Thymus (tissue), 11 donors: ENCODE data around the gene MAP1LC3B. TPM values are rescaled to one million over a fixed set of nuclear protein-coding genes. Genes with fewer than 3 reads are reported as not detected.

ENCODE experiments used
- DNase-seq, 9 donors: peaks; one replicate each; pipeline ENCODE4 v3.0.0-alpha.2; 2013; ENCODE audit warnings: low spot score in 9 of 9, low read depth in 6 of 9, missing footprints in 1 of 9
- H3K27ac ChIP-seq, 2 donors: one replicate each; pipeline ENCODE4 v1.5.1; 2013; ENCODE audit warnings: control low read depth in 1 of 2, low read depth in 1 of 2, low read length in 1 of 2, mild to moderate bottlenecking in 1 of 2, moderate library complexity in 1 of 2
- H3K27me3 ChIP-seq, 2 donors: one replicate each; pipeline ENCODE4 v1.5.1; 2013; ENCODE audit warnings: low read length in 1 of 2; ENCODE audit not compliant: control insufficient read depth in 2 of 2, insufficient read depth in 1 of 2
- H3K36me3 ChIP-seq, 2 donors: one replicate each; pipeline ENCODE4 v1.5.1; 2013; ENCODE audit warnings: low read length in 1 of 2, mild to moderate bottlenecking in 1 of 2, moderate library complexity in 1 of 2; ENCODE audit not compliant: control insufficient read depth in 2 of 2, insufficient read depth in 2 of 2
- H3K4me1 ChIP-seq, 2 donors: one replicate each; pipeline ENCODE4 v1.5.1; 2013; ENCODE audit warnings: low read length in 2 of 2; ENCODE audit not compliant: control insufficient read depth in 2 of 2, insufficient read depth in 2 of 2
- H3K4me3 ChIP-seq, 2 donors: one replicate each; pipeline ENCODE4 v1.5.1; 2013; ENCODE audit warnings: low read length in 2 of 2, control low read depth in 1 of 2, mild to moderate bottlenecking in 1 of 2
- H3K9me3 ChIP-seq, 2 donors: one replicate each; pipeline ENCODE4 v1.5.1; 2013; ENCODE audit warnings: low read length in 1 of 2, mild to moderate bottlenecking in 1 of 2; ENCODE audit not compliant: control insufficient read depth in 2 of 2, insufficient read depth in 1 of 2
- WGBS: extraction: QIAGEN DNeasy Blood & Tissue Kit; methylation state at CpG from one replicate; pipeline ENCODE4 v1.1.7; 2013; 5-methylcytosine and 5-hydroxymethylcytosine counted together
- polyA plus RNA-seq: library from polyadenylated mRNA; stranded (reverse); fragments of 200-250 nt; gene quantifications from one replicate; pipeline ENCODE4 v1.2.3, GENCODE V29; 2013
- total RNA-seq: library from RNA; stranded (reverse); fragments of 120-200 nt; gene quantifications from one replicate; pipeline ENCODE4 v1.2.4, GENCODE V29; 2013
- donor health status: healthy.

MAP1LC3B gene
- total and polyA plus RNA-seq, 2 donors = 21.7 to 102 TPM

DNA sequence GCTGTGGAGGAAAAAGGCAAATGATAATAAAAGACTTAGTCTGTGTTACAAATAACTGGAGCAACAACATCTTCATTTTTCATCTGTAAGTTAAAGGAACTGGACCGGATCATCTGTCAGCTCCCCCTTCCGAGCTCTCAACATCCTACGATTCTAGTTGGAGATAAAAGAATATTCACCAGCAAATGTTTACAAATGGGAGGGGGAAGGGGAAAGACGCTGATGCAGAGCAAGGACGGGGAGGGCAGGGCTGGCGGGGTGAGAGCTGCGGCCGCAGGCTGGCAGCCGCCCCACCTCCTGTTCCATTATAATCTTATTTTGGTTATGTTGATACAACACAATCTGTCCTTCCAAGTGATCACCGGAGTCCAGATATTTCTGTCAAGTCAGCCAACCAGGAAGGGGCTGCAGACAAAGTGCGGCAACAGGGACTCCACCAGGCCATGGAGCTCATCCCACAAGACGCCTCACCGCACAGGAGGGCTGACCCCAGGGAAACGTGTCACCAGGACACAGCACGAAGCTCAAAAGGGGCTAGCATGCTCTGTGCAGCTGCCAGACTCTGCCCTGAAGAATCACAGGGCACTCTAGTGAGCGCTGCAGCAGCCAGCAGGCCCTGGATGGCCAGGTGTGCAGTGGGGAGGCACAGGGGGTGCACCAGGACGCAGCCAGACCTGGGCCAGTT, 28.2 kb upstream of the MAP1LC3B start:
- no peaks in the 10 kb centered on the region for H3K9me3 ChIP-seq
- peaks cover 9 to 34% of the 10 kb centered on the region in 2 donors for H3K36me3 ChIP-seq
- H3K4me3 ChIP-seq = no peak overlapping the region
- DNase-seq = no peak
- WGBS = 89% methylated on average over 17 of the region's 17 CpGs
- H3K4me1 ChIP-seq = peaks cover 0 to 8% of the 10 kb centered on the region in 2 donors
- H3K27ac ChIP-seq = peak overlapping the region in 1 of 2 donors; percentile 49
- H3K27me3 ChIP-seq = no peaks in the 10 kb centered on the region

DNA sequence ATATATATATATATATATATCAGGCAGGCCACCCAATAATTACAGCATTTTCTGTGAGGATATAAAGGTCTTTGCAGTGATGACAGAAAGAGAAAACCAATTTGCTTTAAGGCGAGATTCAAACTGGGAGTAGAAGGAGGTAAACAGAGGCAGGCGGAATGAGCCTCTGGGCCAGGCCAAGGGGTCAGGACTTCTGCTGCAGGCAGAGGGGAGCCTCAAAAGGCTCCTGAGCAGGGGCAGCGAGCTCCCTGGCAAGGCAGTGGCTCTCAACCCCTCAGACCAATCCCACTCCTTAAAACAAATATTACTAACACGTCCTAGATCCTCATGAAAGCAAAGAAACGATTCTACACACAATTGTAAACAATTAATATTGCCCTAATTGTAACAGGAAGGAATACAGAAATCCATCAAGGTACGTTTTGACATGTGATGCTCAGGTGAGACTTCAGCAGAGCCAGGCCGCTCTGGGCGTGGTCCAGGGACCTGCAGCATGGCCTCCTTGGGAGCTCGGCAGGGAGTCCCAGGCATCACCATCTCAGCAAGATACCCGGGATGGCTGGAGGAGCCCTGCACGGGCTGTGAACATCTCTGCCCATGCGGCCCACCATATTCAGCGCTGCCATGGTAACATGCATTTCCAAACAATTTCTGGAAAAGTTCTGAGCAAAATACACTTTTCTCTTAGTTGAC, 27.0 kb upstream of the MAP1LC3B start:
- DNase-seq = no peak
- Histone ChIP-seq H3K36me3 (peaks cover 4 to 21% of the 10 kb centered on the region in 2 donors), H3K9me3 (no peaks in the 10 kb centered on the region)

GRCh38 chr16:87366288-87366687, 25.8 kb upstream of the MAP1LC3B start:
- no peak for DNase-seq
- Histone ChIP-seq H3K9me3 (no peaks in the 10 kb centered on the region), H3K27ac (no peak overlapping the region), H3K36me3 (peaks cover 4 to 15% of the 10 kb centered on the region in 2 donors), H3K4me3 (no peak overlapping the region), H3K27me3 (no peaks in the 10 kb centered on the region), H3K4me1 (peaks cover 0 to 8% of the 10 kb centered on the region in 2 donors)
- WGBS = 92% methylated on average over 4 of the region's 4 CpGs

More for the DNA sequence above, 27.0 kb upstream of the MAP1LC3B start:
- Histone ChIP-seq H3K27me3 (no peaks in the 10 kb centered on the region), H3K4me1 (peaks cover 0 to 8% of the 10 kb centered on the region in 2 donors), H3K27ac (no peak overlapping the region), H3K4me3 (no peak overlapping the region)
- WGBS = 97% methylated on average over 13 of the region's 13 CpGs

DNA sequence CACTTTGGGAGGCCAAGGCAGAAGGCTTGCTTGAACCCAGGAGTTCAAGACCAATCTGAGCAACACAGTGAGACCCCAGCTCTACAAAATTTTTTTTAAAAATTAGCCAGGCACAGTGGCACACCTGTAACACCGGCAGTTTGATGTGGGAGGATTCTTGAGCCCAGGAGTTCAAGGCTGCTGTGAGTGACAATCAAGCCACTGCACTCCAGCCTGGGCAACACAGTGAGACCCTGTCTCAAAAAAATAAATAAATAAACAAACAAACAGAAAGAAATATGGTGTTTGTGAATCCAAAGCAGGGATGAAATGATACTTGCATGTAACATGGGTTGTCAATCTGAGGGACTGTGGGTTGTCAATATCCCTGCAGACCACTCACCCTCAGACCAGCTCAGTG, 25.2 kb upstream of the MAP1LC3B start:
- no peak overlapping the region for H3K4me3 ChIP-seq
- H3K36me3 ChIP-seq = peaks cover 1 to 9% of the 10 kb centered on the region in 2 donors
- DNase-seq = no peak
- WGBS = 98% methylated on average over 1 of the region's 1 CpG
- no peaks in the 10 kb centered on the region for H3K9me3 ChIP-seq
- no peaks in the 10 kb centered on the region for H3K27me3 ChIP-seq
- H3K4me1 ChIP-seq = peaks cover 0 to 8% of the 10 kb centered on the region in 2 donors
- no peak overlapping the region for H3K27ac ChIP-seq

- Histone ChIP-seq H3K4me1 (peaks cover 0 to 8% of the 10 kb centered on the region in 2 donors), H3K27me3 (no peaks in the 10 kb centered on the region), H3K36me3 (peaks cover 0 to 9% of the 10 kb centered on the region in 2 donors), H3K27ac (no peak overlapping the region), H3K4me3 (no peak overlapping the region), H3K9me3 (no peaks in the 10 kb centered on the region)
- WGBS = 95% methylated on average over 9 of the region's 9 CpGs
- DNase-seq = no peak
Observed at GRCh38 chr16:87367529-87367928, 24.6 kb upstream of the MAP1LC3B start.

DNA sequence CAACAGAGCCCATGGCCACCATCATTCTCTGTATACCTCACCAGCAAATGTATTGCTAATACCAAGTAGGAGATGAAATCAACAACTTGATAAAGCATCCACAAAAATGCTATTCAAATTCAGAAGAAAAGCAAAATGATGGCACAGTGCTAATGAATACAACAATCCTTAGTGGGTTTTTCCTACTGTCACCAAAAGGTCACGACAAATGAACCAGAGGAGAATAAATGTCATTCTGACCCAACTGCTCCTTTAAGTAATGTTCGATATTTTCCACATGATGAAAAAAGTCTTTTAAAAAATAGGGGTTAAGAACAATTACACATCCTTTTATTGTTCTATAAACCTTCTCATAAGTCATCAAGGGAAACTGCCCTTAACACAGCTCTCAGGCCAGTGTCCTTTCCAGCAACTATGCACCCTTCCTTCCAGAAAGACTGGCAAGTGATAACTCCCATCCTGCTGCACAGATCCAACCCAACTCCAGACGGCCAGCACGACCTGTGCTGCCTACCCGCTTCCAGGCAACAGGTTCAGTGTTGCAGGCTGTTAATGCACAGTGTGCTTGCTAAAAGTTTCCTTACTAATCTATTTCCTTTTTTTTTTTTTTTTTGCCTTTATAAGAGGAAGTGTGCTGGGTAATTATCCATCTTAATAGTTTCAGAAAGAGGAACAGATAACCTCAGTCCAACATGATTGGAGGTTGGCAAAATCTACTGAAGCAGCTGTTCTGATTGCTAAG, 23.9 kb upstream of the MAP1LC3B start:
- peaks cover 0 to 8% of the 10 kb centered on the region in 2 donors for H3K4me1 ChIP-seq
- H3K4me3 ChIP-seq = no peak overlapping the region
- H3K27me3 ChIP-seq = no peaks in the 10 kb centered on the region
- DNase-seq = no peak
- H3K9me3 ChIP-seq = no peaks in the 10 kb centered on the region
- 74% methylated on average over 5 of the region's 5 CpGs for WGBS
- peaks cover 0 to 9% of the 10 kb centered on the region in 2 donors for H3K36me3 ChIP-seq
- no peak overlapping the region for H3K27ac ChIP-seq

DNA sequence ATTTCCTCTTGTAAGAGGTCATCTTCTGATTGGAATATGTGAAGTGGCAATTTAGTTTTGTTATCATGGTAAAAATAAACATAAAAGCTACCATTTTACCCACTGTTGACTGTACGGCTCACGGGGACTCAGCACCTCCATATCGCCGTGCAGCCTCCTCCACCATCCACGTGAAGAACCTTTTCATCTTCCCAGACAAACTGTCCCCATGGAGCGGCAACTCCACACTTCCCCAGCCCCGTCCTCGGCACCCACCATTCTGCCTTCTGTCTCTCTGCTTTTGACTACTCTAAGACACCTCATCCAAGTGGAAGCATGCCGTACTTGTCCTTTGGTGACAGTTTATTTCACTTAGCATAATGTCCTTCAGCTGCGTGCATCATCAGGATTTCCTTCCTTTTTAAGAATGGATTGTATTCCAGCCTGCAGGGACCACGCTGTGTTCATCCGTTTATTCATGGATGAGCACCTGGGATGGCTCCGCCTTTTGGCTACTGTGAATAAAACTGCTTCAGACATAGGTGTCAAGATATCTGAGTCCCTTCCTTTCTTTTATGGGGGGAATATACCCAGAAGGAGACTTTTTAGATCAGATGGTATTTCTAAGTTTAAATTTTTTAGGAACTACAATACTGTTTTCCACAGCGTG, 22.9 kb upstream of the MAP1LC3B start:
- 97% methylated on average over 14 of the region's 14 CpGs for WGBS
- peaks cover 0 to 2% of the 10 kb centered on the region in 2 donors for H3K4me1 ChIP-seq
- no peak for DNase-seq
- H3K4me3 ChIP-seq = no peak overlapping the region
- H3K27ac ChIP-seq = peak overlapping the region in 1 of 2 donors; percentile 21
- no peaks in the 10 kb centered on the region for H3K9me3 ChIP-seq
- no peaks in the 10 kb centered on the region for H3K27me3 ChIP-seq
- H3K36me3 ChIP-seq = peaks cover 2 to 9% of the 10 kb centered on the region in 2 donors

- no peak overlapping the region for H3K27ac ChIP-seq
- WGBS = 91% methylated on average over 16 of the region's 16 CpGs
- no peak for DNase-seq
- H3K9me3 ChIP-seq = no peaks in the 10 kb centered on the region
- peaks cover 2 to 13% of the 10 kb centered on the region in 2 donors for H3K36me3 ChIP-seq
- H3K27me3 ChIP-seq = no peaks in the 10 kb centered on the region
- no peaks in the 10 kb centered on the region for H3K4me1 ChIP-seq
- no peak overlapping the region for H3K4me3 ChIP-seq
Observed at GRCh38 chr16:87369796-87370719, 22.1 kb upstream of the MAP1LC3B start.
